ENCODE results near the gene DNAAF2.
A peak's percentile ranks its signal among the peaks of the same experiment; 100 is the strongest.

DNAAF2 gene

GRCh38 chr14:49636866-49637265 is 1.8 kb upstream of the DNAAF2 start:
- H3F3A ChIP-seq (ENCODE audit: control insufficient read depth, insufficient read depth): peaks cover 14% of the 10 kb centered on the region
- H4K20me1 ChIP-seq (ENCODE audit: control insufficient read depth, insufficient read depth, low read depth, low read length): peaks cover 13% of the 10 kb centered on the region; the same call in 1 of the 2 replicates
- H3K79me2 ChIP-seq (ENCODE audit: control insufficient read depth, low read length): peaks cover 98% of the 10 kb centered on the region
- H3K27me3 ChIP-seq (ENCODE audit: control insufficient read depth, low read length): no peaks in the 10 kb centered on the region
- no peaks in the 10 kb centered on the region for H3K9me2 ChIP-seq (replicated peaks; ENCODE audit: control insufficient read depth, low read length)
- TF ChIP-seq EZH2phosphoT487 (IDR thresholded peaks at IDR 0.05; ENCODE audit: borderline replicate concordance, low read length): no peak
- TF ChIP-seq, protein P1, sequence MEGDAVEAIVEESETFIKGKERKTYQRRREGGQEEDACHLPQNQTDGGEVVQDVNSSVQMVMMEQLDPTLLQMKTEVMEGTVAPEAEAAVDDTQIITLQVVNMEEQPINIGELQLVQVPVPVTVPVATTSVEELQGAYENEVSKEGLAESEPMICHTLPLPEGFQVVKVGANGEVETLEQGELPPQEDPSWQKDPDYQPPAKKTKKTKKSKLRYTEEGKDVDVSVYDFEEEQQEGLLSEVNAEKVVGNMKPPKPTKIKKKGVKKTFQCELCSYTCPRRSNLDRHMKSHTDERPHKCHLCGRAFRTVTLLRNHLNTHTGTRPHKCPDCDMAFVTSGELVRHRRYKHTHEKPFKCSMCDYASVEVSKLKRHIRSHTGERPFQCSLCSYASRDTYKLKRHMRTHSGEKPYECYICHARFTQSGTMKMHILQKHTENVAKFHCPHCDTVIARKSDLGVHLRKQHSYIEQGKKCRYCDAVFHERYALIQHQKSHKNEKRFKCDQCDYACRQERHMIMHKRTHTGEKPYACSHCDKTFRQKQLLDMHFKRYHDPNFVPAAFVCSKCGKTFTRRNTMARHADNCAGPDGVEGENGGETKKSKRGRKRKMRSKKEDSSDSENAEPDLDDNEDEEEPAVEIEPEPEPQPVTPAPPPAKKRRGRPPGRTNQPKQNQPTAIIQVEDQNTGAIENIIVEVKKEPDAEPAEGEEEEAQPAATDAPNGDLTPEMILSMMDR (IDR thresholded peaks at IDR 0.05; ENCODE audit: low read depth, low read length, poor library complexity, severe bottlenecking): no peak
- peak overlapping the region; percentile 83 for H3K4me2 ChIP-seq (ENCODE audit: low read length)
- H3K4me3 ChIP-seq (ENCODE audit: low read length): peak overlapping the region; percentile 76; the same call in 1 of the 2 replicates
- H3K36me3 ChIP-seq (ENCODE audit: control insufficient read depth, low read length): peaks cover 75% of the 10 kb centered on the region
- H3K27ac ChIP-seq (ENCODE audit: low read depth, low read length): no peak overlapping the region
- peaks cover 28% of the 10 kb centered on the region for H3K4me1 ChIP-seq (ENCODE audit: control insufficient read depth, low read length)
- H3K9me3 ChIP-seq (ENCODE audit: control insufficient read depth, insufficient read depth, low read length): no peaks in the 10 kb centered on the region

DNA sequence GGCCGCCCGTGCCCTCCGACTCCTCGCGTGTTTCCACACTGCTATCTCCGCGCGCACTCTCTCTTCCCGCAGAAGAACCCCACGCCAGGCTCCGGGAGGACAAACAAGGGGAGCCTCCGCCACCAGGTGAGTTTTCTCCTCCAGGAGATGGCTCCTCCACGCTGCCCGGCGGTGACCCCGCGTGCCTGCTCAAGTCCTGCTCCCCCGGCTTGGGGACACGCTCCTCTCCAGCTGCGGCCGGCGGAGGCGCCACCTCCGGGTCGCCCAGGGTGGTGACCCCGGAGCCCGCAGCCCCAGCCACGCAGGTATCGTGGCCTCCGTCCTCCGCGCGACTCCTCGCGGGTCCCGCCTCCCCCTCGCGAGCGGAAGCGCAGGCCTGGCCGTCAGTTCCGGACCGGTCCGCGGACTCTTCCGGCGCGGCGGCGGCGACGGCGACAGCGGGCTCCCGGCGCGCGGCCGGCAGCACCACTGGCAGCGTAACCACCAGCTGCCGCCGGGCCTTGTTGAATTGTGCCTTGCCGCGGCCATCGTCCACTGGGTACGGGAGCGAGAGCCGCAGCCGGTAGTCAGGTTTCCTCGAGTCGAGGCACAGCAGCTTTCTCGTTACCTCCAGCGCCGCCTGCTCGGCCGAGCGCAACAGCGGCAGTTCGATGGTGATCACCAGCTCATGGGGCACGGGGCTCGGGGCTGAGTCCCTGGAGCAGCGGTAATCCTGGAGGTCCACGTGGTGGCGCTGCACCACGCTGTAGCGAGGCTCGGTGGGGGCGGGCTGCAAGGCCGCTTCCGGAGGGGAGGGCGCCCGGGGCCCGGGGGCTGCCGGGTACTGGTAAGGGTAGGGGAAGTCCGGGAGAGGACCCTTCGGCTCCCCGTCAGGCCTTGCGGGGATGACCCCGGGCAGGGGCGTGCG is 1.2 kb downstream of the DNAAF2 start:
- Histone ChIP-seq H3K36me3 (ENCODE audit: control insufficient read depth, low read length) (peaks cover 67% of the 10 kb centered on the region), H3K4me3 (ENCODE audit: low read length) (peak overlapping the region; percentile 76), H3K9me2 (replicated peaks; ENCODE audit: control insufficient read depth, low read length) (no peaks in the 10 kb centered on the region), H4K20me1 (ENCODE audit: control insufficient read depth, insufficient read depth, low read depth, low read length) (peaks cover 13% of the 10 kb centered on the region; the same call in 1 of the 2 replicates), H3K27ac (ENCODE audit: low read depth, low read length) (peak overlapping the region; percentile 91), H3K27me3 (ENCODE audit: control insufficient read depth, low read length) (no peaks in the 10 kb centered on the region), H3K9me3 (ENCODE audit: control insufficient read depth, insufficient read depth, low read length) (no peaks in the 10 kb centered on the region), H3K4me1 (ENCODE audit: control insufficient read depth, low read length) (peaks cover 38% of the 10 kb centered on the region), H3K79me2 (ENCODE audit: control insufficient read depth, low read length) (peaks cover 98% of the 10 kb centered on the region), H3F3A (ENCODE audit: control insufficient read depth, insufficient read depth) (peaks cover 16% of the 10 kb centered on the region), H3K4me2 (ENCODE audit: low read length) (peak overlapping the region; percentile 83)
- TF ChIP-seq EZH2phosphoT487 (IDR thresholded peaks at IDR 0.05; ENCODE audit: borderline replicate concordance, low read length): no peak
- TF ChIP-seq, protein P1 (IDR thresholded peaks at IDR 0.05; ENCODE audit: low read depth, low read length, poor library complexity, severe bottlenecking): peak; percentile 80

DNA sequence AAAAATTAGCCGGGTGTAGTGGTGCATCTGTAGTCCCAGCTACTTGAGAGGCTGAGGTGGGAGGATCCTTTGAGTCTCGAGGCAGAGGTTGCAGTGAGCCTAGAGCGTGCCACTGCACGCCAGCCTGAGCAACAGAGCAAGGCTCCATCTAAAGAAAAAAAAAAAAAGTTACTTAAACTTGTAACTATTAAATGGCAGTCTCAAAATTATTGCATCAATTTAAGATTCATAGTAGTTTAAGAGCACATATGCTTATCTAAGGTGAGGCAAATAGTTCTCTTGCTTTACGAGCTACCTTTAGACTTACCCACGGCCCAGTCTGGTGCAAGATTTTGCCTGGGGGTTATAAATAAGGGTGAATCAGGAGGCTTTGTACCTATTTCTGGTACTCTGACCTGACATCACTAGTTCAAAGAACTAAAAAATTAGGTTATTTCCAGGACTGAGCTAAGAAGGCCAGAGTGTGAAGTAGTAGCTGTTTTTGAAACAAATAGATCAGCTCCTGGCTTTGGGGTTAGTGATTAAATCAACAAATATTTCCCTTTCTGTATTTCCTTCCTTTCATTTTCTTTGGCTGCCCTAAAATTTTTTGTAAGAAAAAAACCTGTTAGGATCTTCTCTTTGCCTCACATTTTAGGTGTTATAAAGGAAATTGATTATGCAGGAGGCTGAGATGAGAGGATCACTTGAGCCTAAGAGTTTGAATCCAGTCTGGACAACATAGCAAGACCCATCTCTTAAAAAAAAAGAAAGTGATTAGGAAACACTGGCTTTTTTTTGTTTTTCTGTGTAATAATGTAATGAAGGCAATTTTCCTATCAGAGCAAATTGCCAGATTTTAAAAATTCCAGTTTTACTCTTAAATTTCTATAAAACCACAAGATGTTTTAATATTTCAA is 10.9 kb downstream of the DNAAF2 start:
- H3K27ac ChIP-seq (ENCODE audit: low read depth, low read length): peak overlapping the region; percentile 39
- no peak for TF ChIP-seq EZH2phosphoT487 (IDR thresholded peaks at IDR 0.05; ENCODE audit: borderline replicate concordance, low read length)
- peaks cover 37% of the 10 kb centered on the region for H3F3A ChIP-seq (ENCODE audit: control insufficient read depth, insufficient read depth)
- no peaks in the 10 kb centered on the region for H3K9me2 ChIP-seq (replicated peaks; ENCODE audit: control insufficient read depth, low read length)
- peak overlapping the region; percentile 85 for H3K4me2 ChIP-seq (ENCODE audit: low read length)
- H3K27me3 ChIP-seq (ENCODE audit: control insufficient read depth, low read length): no peaks in the 10 kb centered on the region
- peaks cover 29% of the 10 kb centered on the region; the same call in 1 of the 2 replicates for H4K20me1 ChIP-seq (ENCODE audit: control insufficient read depth, insufficient read depth, low read depth, low read length)
- H3K4me1 ChIP-seq (ENCODE audit: control insufficient read depth, low read length): peaks cover 45% of the 10 kb centered on the region
- H3K4me3 ChIP-seq (ENCODE audit: low read length): peak overlapping the region; percentile 94
- peaks cover 80% of the 10 kb centered on the region for H3K36me3 ChIP-seq (ENCODE audit: control insufficient read depth, low read length)
- H3K79me2 ChIP-seq (ENCODE audit: control insufficient read depth, low read length): peaks cover 99% of the 10 kb centered on the region
- H3K9me3 ChIP-seq (ENCODE audit: control insufficient read depth, insufficient read depth, low read length): no peaks in the 10 kb centered on the region
